Esophagus squamous epithelium (tissue), 4 donors: ENCODE results near the gene KCNK18.

Source experiments
- POLR2A ChIP-seq, 4 donors: fragments of 450-650 bp; IDR thresholded peaks; one replicate each; pipeline ENCODE4 v1.6.1; 2017; ENCODE audit warnings: antibody characterized with exemption in 4 of 4, mild to moderate bottlenecking in 4 of 4, moderate library complexity in 3 of 4
- TF ChIP-seq, protein P1 (sequence below), 6 experiments: fragments of 450-650 bp in 4 of 6; fragments of 200-600 bp in 2 of 6; sonication (generic) in 2 of 6; IDR thresholded peaks; one replicate each; pipeline ENCODE4 v1.5.1; 2016 to 2019; ENCODE audit warnings: antibody characterized with exemption in 6 of 6, mild to moderate bottlenecking in 4 of 6, moderate library complexity in 4 of 6

DNA sequence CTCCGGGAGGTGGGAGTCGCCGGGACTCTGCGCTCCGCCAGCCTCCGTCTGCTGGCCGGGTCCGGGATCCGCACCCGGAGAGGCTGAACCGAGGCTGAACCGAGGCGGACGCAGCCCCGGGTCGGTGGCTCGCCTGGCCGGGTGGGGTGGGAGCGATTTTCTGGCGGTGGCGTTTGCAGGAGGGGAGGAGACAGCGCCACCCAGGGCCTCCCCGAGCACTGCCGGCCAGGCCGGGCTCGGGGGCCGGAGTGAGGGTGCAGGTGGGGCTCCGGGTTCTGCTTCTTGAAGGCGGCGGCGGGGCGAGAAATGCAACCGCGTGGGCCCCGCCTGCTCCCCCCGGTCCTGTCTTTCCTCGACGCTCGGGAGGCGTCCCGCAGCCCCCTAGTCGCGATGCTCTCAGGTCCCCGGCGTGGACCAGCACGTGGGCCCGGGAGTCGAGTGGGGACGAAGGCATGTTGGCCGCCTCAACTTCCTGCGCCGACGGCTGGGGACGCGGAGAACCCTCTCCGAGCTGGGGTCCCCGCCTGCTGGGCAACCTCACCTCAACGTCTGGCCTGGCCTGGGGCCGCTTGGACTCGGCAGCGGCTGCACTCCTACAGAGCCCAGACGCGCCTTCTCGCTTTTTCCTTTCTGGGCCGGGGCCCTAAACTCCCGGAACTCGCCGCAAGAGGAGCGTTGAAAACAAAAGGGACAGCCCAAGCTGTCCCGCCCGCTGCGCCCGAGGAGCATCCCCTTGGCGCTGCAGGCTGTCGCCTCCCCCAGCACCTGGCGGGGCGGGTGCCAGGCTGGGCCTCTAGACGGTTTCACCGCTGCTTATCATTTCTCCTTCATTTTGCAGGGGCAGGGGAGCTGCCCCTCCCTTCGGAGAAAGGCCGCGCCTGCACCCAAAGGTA, 34.0 kb upstream of the KCNK18 start:
- TF ChIP-seq, protein P1, sequence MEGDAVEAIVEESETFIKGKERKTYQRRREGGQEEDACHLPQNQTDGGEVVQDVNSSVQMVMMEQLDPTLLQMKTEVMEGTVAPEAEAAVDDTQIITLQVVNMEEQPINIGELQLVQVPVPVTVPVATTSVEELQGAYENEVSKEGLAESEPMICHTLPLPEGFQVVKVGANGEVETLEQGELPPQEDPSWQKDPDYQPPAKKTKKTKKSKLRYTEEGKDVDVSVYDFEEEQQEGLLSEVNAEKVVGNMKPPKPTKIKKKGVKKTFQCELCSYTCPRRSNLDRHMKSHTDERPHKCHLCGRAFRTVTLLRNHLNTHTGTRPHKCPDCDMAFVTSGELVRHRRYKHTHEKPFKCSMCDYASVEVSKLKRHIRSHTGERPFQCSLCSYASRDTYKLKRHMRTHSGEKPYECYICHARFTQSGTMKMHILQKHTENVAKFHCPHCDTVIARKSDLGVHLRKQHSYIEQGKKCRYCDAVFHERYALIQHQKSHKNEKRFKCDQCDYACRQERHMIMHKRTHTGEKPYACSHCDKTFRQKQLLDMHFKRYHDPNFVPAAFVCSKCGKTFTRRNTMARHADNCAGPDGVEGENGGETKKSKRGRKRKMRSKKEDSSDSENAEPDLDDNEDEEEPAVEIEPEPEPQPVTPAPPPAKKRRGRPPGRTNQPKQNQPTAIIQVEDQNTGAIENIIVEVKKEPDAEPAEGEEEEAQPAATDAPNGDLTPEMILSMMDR (IDR thresholded peaks at IDR 0.05): no peak
- no peak for TF ChIP-seq POLR2A (IDR thresholded peaks at IDR 0.05)
